Effector CD8-positive, alpha-beta T cell (primary cell): ENCODE measurements around the gene BCORL1.

Source experiments
- DNase-seq: peaks from one replicate; lab custom pipeline; 2025; lab: John Stamatoyannopoulos, UW

BCORL1 gene

DNA sequence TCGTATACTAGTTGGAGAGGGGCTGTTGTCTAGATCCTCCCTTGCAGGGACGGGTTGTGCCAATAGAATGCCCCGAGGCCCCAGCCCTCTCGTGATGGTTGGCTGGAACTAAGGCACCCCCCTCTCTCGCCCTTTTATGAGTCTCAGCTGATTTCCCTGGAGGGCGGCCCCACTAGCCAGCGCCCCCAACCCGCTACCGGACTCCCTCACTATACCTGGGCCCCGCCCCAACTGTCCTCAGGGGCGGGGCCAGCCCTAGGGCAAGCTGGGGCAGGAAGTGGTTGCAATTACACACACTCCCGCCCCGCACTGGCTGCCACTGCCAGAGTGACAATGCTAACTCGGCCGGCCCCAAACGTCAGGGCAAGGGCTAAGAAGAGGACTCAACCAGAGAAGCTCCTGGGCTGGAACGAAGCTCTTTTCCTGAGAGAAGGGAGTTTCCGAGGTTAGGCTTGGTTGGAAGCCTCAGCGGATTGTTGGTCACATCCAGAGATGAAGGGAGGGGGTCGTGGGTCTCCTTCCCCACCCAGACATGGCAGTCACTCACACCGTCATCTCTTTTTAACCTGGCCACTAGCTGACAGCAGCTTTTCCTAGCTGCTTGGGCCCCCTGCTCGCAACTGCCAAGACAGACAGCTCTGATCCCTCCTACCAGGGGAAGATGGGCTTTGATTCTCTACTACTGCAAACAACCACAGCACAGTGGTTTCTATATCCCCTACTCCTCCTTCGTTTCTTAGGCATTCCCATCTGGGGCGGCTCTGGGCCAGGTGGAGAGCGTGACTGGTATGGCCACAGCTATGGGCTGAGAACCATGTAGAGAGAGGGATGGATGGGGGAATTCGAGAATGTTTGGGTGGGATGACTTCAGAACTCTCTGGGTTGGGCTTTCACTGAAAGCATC, 21.0 kb upstream of the BCORL1 start:
- DNase-seq = peak; percentile 42

DNA sequence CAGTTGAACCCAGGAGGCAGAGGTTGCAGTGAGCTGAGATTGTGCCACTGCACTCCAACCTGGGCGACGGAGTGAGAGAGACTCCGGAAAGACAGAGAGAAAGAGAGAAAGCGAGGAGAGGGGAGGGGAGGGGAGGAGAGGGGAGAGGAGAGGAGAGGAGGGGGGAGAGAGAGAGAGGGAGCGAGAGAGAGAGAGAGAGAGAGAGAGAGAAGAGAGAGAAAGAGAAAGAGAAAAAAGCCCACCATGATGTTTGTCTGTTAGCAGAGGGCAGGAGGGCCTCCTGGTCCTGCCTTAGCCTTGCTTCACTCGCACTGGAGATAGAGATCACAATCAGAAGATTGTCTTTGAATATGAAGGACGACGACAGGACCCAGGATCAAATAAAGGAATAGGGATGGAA, 18.7 kb upstream of the BCORL1 start:
- no peak for DNase-seq

DNA sequence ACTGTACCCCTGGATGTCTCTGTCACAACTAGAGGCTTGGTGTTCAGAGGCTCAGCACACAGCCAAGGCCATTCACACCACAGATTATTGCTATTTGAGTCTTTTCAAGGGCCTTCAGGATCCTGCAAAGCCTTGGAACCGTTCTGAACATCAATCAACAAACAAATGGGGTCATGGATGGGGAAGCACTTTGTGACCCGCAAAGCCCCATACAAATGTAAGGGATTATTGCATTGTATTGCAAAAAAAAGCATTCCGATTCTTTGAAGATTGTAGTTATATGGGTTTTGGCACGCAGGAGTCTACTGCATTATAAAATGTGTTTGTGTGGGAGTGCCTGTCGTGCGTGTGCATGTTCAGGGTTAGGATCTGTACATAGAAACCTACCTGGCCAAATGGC, 17.3 kb upstream of the BCORL1 start:
- DNase-seq = no peak

DNA sequence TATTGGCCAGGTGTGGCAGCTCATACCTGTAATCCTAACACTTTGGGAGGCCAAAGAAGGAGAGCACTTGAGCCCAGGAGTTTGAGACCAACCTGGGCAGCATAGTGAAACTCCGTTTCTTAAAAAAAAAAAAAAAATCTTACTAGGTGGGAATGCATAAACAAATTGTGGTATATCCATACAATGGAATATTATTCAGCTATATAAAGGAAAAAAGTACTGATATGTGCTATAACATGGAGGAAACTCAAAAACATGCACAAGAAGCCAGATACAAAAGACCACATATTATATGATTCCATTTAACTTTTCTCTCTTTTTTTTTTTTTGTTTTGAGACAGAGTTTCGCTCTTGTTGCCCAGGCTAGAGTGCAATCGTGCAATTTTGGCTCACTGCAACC, 13.5 kb upstream of the BCORL1 start:
- DNase-seq = no peak

DNA sequence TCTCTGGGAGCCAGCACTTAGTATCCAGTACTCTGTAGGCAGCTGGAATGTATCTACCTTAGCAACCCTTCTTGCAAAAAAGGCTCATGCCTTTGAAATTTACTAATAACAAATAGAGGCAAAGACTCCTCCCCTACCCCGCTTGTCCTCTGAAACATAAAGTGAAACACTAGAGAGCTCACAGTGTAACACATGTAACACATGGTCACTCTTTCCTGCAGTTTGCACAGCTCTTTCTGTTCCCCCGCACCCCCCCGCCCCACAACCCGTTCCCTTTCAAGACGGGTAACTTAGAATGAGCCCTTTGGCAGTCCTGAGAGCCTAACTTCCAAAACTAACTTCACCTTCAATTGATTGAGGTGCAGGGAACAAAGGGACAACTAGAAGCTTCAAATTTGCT, 6.0 kb upstream of the BCORL1 start:
- no peak for DNase-seq

DNA sequence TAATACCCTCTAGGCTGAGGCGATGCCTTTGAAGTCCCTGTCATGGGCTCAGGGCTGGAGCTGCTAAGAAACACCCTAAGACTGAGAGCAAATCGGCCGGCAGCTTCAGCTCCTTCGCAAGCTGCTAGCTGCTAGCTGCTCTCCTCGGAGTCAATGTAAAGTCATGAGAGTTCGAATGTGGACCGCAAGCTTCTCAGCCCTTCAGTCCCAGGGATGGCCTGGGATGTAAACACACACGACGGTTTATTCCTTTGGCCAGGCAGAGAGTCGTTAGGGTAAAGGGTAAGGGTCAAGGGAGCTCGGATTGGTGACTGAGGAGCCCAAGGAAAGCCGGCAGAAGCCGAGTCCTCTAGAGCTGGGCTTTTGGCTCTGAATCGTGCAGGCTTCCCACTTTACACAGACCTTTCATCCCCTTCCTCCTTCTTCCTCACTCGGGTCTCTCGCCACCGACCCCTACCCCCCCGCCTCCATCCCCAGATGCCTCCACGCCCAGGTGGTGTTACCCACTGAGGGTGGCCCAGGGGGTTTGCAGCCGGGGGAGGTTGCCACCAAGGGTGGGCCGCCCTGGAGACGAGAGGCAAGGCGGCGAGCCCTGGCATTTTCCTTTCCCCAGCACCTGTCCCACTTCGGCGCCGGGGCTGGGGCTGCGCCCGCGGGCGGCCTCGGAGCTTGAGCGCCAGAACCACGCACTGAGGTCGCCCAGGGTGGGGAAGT, 3.1 kb upstream of the BCORL1 start:
- DNase-seq = no peak

DNA sequence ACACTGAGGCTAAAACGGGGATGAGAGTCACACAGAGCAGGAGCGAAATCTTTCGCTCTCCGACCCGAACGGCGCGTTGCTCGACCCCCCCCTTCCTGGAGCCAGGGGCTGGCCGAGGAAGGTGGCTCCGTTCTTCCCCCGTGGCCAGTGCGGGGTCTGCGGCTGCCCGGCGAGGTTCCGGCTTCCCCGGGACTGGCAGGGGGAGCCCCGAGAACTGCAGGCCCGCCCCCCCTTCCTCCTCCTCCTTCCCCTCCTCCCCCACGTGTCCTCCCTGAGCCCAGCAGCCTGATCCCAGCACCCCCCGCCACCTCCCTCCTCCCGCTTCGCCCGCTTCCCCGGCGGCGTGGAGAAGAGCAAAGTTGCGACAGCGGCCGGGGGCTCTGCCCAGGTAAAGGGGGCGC, 2.4 kb upstream of the BCORL1 start:
- DNase-seq = peak; percentile 8

DNA sequence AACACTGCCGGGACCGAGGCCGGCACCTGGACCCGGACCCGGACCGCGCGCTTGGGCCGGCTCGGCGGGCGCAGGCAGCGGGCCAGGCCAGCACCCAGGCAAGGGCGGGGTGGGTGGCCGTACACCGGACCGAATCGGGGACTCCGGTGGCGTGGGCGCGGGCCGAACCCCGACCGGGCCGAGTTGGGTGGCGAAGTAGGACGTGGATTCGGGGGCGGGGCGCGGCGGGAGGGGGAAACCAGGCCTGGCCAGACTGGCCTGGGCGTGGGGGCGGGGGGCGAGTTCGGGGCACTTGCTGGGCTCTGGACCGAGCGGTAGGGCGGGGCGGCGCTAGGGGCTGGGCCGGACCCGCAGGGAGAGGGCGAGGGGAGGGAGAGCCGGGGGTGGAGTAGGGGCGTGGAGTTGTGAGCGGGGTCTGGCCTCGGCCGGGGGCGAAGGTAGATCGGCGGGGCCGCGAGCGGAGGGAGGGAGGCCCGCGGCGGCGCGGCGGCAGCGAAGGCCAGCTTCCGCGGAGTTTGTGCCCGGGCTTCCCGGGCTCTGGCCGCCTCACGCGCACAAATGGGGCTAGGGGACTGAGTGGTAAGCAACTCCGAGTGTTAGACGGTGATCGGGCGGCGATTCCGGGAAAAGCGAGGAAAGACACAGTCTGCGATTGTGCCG, 1.8 kb upstream of the BCORL1 start:
- DNase-seq = peak; percentile 0

DNA sequence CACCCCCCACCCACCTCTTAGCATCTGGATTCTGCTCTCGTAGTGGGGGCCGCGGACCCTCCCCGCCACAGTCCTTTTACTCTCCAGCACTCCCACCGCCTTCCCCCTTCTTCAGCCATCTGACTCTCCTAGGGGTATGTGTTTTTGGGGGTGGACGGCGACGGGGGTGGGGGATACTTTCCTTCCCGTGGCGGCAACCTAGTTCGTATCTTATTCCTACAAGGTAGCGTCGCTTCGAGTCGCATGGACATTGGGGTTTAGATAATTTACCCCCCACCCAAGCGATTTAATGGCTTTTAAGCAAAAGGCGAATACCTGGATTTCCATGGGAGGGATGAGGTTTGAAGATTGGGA, 1.3 kb upstream of the BCORL1 start:
- no peak for DNase-seq

DNA sequence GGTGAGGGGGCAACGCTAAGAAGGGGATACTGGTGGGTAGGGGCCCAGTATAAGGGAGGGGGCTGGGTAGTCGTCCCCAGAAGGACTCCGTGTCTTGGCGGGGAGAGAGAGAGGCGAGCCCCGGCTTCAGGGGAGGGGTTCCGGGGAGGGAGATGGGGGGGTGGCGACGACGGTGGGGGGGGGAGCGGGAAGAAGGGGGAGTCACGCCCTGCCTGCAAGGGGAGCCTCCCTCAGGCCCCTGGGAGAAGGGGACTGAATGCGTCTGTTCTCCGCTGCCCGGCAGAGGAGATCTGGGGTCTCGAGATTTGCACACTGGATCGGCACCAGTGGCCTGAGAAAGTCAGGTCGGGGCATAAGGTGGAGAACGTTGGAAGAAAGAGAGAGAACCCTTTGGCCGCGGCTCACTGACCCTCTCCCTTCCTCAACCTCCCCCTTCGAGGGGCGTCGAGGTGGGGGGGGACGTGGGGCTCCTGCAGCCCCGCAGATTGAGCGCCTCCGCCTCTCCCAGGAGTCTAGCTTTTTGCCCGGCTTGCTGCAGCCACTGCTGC, 609 bp upstream of the BCORL1 start:
- DNase-seq = peak; percentile 0

DNA sequence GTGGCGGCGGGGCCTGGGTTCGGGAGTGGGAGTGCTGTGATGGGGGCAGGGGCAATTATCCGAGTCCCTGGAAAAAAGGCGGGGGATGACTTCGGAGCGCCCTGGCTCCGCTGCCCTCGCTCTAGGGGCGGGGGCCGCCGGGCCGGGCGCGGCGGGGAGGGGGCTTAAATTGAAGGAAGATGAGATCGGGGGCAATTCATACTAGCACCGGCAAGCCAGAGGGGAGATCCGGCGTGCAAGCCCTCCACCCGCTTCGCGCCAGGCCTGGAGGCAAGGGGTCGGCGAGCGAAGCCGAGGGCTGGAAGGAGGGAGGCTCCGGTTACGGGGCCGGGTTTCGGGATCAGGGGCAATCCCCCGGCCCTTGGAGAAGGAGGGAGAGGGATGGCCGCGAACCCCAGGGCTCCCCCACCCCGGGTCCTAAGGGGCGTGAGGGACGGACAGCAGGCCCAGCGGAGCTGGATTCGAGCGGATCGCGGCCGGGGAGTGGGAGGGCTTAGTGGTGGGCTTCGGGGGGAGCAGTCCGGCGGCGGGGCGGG, 1.2 kb downstream of the BCORL1 start:
- no peak for DNase-seq

DNA sequence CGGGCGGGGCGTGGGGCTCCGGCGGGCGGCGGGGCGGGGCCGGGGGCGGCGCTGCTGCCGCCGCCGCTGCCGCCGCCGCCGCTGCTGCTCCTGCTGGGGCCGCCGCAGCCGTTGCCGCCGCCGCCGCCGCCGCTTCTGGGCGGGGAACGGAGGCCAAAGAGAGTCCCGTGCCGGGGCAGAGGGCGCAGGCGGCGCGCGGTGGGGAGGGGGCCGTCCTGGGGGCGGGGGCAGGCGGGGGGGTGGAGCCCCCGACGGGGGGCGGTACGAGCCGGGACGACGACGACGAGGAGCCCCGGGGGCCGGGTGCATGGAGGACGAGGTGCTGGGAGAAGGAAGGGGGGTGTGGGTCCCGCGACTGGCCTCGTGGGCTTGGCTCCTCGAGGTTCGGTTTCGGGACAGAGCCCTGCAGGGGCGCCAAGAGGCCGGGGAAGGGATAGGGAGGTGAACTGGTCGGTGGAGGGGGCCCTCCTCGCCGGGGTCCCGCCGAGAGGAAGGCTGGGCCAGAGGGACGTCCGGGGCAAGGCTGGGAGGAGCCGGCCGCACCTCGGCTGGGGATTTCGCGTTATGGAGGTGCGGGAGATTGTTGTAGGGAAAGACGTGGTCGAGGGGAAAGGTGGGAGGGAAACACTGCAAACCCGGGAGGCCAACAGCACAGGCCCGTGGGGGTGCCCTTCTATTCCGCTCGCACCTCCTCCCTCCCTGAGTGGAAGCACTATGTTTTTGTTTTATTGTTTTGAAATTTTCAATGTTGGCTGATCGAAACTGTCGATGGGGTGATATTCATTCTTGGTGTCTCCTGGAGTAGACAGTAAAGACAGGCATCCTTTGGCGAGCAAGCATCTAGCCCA, 1.9 kb downstream of the BCORL1 start:
- DNase-seq = peak; percentile 30

DNA sequence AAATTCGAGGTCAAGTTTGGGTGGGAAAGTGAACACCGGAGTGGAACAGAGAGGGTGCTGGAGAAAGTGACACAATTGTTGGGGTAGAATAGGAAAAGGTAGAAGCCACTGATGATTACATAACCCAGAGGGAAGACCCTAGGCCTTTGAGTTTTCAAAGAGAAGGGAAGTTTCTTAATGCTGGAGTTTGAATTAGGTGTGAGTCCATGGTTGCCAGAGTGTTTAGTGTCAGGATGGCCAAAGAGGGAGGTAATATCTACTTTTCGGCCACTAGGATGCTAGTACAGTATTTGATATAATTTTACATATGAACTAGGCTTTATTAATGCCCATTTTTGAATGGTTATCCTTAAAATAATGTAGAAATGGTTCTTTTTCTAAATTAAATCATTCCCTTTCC, 5.4 kb downstream of the BCORL1 start:
- no peak for DNase-seq

DNA sequence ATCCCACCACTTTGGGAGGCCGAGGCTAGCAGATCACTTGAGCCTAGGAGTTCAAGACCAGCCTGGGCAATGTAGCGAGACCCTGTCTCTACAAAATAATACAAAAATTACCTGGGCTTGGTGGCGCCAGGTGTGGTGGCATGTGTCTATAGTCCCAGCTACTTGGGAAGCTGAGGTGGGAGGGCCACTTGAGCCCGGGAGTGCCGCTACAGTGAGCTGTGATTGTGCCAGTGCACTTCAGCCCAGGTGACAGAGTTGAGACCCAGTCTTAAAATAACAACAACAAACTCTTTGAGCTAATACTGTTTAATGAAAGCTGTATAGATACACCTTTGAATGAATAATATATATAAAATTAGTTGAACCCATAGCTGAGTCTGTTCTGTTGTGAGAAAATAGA, 9.7 kb downstream of the BCORL1 start:
- no peak for DNase-seq

DNA sequence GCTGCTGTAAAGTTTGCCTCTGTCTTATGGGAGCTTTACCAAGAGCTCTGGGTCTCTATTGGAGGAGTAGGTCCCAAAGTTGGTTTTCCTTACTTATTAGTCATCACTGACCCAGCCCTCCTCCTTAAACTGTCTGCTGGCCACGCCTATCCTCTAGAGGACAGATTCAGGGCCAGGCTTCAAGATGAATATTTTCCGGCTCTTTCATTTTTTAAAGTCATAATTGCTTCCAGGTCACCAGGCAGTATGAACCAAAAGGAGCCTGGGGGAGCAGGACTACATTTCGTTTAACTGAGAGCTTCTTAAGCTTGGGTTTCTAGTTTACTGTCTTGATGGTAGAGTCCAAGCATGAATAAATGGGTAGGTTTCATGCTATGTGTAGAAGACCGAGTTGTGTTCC, 13.7 kb downstream of the BCORL1 start:
- no peak for DNase-seq

DNA sequence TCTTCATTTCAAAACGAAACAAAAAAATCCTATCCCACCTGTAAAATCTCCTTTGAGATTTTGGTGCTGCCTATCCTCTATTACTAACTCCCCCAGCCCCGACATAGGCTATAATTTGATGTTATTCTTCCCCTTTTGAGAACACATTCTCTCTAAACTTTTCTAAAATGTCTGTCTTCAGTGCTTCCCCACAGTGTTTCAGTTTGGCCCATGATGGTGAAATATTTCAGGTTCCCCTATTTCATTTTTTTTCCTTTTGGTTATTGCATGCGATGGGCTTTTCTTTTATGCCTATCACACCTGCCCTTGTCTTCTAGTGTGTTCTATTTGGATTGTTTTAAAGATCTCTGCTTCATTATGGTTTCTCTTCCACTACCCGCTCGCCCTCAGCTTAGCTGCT, 14.7 kb downstream of the BCORL1 start:
- no peak for DNase-seq

DNA sequence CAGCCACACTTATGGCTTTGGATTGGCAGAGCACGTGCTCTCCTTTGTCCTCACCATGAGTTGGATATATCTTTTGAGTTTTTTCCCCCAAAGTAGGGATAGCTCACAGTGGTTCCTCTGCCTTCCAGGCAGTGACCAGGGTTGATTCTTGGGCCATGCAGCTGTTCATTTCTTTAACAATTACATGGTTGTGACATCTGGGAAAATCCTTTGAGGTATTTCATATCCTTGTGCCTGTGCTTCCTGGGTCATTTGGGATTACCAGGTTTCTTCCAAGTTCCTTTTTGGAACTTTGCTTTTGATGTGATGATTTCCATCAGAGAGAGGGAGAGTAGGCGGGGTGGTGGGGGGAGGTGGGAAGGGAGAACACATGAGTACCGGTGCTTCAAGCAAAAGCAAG, 15.6 kb downstream of the BCORL1 start:
- no peak for DNase-seq

DNA sequence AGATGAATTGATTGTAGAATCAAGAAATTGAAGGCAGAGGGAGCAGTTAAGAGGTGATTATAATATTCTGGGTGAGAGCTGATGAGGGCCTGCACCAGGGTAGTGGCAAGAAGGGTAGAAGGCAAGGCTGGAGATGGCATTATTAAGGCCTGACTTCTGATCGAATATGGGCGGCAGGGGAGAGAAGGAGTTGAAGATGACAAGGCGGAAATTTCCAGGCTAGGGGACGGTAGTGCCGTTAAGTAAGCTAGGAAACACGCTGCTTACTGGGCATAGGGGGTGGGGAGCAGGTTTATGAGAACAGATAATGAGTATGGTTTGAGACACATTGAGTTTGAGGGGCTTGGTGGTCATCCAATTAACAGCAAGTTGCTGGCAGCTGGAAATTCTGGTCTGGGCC, 19.5 kb downstream of the BCORL1 start:
- no peak for DNase-seq

DNA sequence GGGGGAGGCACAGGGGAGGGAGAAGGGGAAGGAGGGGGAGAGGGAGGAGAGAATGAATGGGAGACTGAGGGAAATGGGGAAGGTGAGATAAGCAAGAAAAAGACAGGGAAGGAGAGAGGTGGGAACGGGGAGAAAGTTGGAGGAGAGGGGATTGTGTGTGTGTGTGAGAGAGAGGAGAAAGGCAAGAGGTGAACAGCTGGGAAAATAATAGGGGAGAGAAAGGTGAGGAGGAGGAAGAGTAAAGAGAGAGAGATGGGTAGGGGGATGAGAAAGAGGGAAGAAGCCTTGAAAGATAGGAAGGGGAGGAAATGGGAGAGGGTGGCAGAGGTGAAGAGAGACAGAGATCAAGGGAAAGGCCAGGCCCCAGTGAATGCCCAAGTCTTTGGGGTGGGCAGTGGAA, 20.1 kb downstream of the BCORL1 start:
- no peak for DNase-seq

DNA sequence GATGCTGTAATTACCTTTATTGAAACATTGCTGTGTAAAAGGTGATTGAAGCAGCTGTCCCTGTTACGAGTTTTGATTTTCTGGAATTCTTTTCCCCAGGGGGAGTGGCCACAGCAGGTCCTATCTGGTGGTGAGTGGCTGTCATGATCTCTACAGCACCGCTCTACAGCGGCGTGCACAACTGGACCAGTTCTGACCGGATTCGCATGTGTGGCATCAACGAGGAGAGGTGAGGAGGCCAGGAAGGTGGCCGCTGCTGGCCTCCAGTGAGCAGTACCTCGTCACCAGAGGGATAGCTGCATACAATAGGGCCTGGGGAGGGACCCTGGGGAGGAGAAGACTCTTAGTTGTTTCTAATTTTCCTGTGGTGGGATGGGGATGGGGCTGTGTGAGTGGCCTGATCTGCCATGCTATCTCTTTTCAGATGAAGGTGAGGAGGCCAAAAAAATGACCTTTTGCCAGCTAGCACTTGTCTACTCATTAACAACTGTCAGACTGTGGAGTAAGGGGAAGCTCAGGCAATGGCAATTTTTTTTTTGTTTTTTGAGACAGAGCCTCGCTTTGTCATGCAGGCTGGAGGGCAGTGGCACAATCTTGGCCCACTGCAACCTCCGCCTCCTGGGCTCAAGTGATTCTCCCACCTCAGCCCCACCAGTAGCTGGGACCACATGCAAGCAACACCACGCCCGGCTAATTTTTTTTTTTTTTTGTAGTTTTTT, 22.8 kb downstream of the BCORL1 start:
- no peak for DNase-seq
